Measurements from ENCODE around the gene ERGIC2.

DNA sequence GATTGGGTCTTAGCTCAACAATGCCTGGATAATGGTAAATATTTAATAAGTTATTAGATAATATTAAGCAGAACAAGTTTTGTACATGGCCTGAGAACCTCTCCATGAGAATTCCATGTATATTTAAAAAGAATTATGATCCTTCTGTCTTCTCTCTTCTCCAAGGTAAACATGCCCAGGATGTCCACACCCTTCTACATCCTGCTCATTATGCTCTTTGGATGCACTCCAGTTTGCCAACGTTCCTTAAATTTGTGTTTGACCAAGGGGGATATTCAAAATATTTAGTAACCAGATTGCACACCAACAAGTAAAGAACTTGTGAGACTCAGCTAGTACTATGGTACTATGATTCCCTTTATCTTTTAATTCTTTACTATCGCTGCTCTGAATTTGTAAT lies 44.8 kb upstream of the ERGIC2 start:
- no peak for TF ChIP-seq CTCF (conservative IDR thresholded peaks at IDR 0.05 in 1 of 2, IDR thresholded peaks at IDR 0.05 in 1 of 2; ENCODE audit: low read depth in 1 of 2, low read length in 2 of 2)
- no peak for TF ChIP-seq EZH2 (IDR thresholded peaks at IDR 0.05; ENCODE audit: low read length, missing control alignments)
